ENCODE measurements around the gene MBD4.
A peak's percentile ranks its signal among the peaks of the same experiment; 100 is the strongest.
"Not testable (repeated sequence)": the region's sequence is repeated elsewhere in the genome, so short reads cannot be mapped to it uniquely, and the experiment has no call there.

The MBD4 gene

DNA sequence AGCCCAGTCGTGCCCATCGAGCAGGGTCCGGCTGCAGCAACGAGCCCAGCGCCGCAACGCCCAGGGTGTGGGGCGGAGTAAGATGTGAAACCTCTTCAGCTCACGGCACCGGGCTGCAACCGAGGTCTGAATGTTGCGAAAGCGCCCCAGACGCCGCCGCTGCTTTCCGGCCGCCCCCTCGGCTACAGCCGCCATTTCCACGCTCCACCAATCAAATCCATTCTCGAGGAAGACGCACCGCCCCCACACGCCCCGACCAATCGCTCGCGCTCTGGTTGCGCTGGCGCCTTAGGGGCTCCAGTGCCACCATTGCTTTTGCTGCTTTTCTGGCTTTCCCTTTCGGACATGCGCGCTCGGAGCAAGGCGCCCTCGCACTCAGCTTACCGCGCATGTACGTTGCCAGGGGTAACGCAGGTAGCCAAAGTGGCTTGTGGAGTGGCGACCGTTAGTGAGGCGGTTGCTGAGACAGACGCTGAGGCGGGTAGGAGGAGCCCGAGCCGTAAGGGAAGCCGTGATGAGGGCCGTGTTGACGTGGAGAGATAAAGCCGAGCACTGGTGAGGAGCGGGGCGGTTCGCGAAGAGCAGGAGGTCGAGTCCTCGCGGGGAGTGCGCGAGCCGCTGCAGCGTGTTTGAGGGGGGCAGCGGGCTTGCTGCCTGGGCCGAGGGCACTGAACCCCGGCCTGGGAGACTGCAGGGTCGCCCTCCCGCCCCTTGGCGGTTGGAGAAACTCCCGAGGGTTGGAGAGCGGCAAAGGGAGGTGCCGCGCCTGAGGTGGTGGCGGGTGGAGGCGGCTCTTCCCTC lies at the start of gene MBD4, which contains the start of gene IFT122:
Gene MBD4, minus strand, starts transcription at position 132 of the 801 bp plus-strand sequence. Its CDS starts 115 bp downstream, at position 17.
Gene IFT122, plus strand, starts transcription at position 408 of the 801 bp plus-strand sequence. Its CDS starts 107 bp downstream, at position 515.
- peak; percentile 72 to 99 (median 95) for DNase-seq

GRCh38 chr3:129489258-129489657 lies 49.5 kb upstream of the MBD4 start:
- DNase-seq: peak in 1 of 56 donors; percentile 23

GRCh38 chr3:129487868-129488335 lies 48.2 kb upstream of the MBD4 start:
- not testable (repeated sequence) for DNase-seq

- DNase-seq: no peak
These were observed 47.6 kb upstream of the MBD4 start for GRCh38 chr3:129487183-129487867.

GRCh38 chr3:129486664-129487035 lies 46.9 kb upstream of the MBD4 start:
- DNase-seq: no peak

GRCh38 chr3:129485721-129486663 lies 46.2 kb upstream of the MBD4 start:
- peak in 35 of 56 donors; percentile 9 to 68 (median 45) for DNase-seq

- DNase-seq: not testable (repeated sequence)
These were observed 45.4 kb upstream of the MBD4 start for GRCh38 chr3:129485146-129485545.

DNA sequence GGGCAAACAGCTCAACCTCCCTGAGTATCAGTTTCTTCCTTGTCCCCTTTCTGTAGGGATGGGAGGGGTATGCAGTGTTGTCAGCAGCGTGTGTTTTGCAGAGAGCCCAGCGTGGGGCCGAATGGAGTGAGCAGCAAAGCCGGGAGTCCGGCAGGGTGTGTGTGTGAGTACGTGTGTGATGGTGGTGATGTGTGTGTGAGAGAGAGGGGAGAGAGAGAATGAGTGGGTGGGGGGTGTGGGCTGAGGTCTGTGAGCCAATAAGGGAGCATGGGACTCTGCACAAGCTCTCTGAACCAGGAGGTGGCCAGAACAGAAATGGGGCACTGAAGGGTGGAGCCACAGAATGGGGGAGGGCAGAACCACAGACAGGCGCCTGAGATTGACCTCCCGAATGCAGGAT lies 44.1 kb upstream of the MBD4 start:
- DNase-seq: no peak

DNA sequence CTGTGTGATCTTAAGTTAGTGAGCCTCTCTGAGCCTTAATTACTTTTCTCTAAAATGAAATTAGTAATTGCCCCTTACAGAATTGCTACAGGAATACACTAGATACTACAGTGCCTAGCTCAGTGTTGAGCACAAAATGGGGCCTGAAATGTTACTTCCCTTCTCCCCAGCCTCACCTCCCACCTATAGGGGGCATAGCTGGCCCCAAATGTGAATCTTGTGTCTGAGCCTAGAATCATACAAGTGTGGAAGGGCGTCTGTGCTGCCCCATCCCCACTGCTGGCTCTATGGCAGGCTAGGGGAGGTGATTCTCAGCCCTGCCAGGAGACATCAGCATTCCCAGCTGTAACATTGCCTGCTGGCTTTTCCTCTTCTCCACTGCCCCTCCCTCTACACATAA lies 43.0 kb upstream of the MBD4 start:
- DNase-seq: no peak

DNA sequence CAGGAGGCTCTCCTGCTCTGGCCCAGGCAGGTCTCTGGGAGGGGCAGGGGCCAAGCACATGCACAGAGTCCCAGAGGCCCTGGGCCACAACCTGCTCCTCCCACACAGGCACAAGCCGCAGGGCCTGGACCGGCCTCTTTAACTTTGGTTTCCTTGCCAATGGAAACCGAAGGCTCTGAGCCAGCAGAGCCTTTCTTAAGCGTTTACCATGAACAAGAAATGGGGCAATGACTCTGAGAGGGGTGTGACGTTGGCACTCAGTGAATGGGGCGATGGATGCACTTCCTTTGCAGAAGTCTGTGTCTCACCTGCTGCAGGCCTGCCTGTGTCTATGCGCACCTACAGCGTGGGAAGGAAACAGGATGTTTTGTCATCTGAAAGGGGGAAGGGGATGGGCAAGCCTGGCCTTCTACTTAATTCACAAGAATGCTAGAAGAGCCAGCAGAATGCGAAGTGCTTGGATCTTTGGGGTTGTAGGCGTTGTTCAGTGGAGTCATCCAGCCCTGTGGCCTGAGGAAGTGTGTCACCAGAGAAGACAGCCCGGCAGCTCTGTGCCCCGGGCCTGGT lies 42.1 kb upstream of the MBD4 start:
- DNase-seq: peak in 18 of 56 donors; percentile 16 to 65 (median 34)

GRCh38 chr3:129481225-129481765 lies 41.5 kb upstream of the MBD4 start:
- peak in 33 of 56 donors; percentile 11 to 79 (median 51) for DNase-seq

DNA sequence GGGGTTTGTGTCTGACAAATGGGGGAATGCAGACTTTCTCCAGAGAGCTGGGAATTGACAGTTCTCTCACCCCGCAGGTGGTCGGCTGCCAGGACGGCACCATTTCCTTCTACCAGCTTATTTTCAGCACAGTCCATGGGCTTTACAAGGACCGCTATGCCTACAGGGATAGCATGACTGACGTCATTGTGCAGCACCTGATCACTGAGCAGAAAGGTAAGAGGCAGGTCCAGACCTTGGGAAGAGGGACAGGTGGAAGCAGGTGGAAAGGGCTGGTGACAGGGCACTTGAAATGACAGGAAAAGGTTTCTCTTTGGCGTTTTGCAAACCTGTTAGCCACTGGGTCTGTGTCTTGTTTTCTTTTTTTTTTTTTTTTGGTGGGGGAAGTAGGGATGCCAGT lies 36.8 kb upstream of the MBD4 start:
- DNase-seq: no peak

- DNase-seq: no peak
These were observed 36.1 kb upstream of the MBD4 start for GRCh38 chr3:129475863-129476262.

GRCh38 chr3:129474984-129475804 lies 35.4 kb upstream of the MBD4 start:
- DNase-seq: no peak

DNA sequence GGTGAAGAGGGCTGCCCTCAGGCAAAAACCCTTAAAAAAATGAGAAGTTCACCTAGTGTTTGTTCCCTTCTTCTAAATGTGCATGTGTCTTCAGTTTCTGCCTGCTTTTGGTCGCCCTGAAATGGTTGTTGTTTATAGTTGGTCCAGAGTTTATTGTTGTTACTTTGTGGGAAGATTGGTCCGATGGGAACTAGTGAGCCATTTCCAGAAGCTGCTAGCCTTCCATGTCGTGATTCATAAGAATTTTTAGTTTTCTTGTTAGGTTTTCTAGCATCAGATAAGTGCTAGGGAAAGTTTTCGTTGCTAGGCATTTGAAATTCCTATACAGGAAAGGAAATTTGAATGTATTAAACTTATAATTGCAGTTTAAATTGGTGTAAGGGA lies 34.0 kb upstream of the MBD4 start:
- DNase-seq: no peak

DNA sequence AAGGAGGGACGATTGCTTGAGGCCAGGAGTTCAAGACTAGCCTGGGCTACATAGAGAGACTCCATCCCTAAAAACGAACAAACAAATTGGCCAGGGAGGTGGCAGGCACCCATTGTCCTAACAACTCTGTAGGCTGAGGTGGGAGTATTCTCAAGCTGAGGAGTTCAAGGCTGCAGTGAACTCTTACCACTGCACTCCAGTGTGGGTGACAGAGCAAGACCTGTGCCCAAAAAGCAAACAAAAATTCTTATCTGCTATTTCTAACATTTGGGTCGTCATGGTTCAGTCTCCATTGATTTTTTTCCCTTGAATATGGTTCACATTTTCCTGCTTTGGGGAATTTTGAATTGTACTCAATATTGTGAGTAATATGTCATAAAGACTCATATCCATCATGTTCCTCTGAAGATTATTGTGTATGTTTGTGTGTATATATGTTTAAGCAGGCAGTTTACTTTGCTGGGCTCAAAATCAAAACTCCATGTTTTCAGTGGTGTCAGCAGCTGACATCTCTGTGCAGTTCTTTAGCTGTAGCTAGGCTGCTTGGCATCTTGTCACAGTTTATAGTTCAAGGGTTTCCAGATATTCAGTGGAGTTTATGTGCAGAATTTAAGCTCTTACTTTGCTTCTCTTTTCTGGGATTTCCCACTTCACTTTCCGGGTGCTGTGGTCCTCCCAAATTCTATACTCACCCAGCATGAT lies 33.5 kb upstream of the MBD4 start:
- no peak for DNase-seq

DNA sequence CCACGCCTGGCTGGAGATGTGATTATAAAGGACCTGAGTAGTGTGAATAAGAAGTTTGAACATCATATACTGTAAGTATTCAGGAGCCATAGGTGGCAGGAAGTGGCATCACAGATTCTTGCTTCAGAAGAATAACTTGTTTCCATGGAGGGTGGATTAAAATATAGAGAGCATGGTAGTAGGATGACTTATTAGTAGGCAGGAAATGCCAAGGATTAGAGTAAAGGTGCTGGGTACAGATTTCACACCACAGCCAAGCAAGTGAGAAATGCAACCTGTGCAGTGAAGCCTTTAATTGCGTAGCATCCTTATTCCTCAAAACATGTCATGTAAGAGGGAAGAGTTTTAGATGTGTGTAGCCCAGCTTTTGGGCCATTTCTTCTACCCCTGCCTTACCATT lies 31.1 kb upstream of the MBD4 start:
- no peak for DNase-seq

GRCh38 chr3:129469026-129469425 lies 29.3 kb upstream of the MBD4 start:
- DNase-seq: no peak

DNA sequence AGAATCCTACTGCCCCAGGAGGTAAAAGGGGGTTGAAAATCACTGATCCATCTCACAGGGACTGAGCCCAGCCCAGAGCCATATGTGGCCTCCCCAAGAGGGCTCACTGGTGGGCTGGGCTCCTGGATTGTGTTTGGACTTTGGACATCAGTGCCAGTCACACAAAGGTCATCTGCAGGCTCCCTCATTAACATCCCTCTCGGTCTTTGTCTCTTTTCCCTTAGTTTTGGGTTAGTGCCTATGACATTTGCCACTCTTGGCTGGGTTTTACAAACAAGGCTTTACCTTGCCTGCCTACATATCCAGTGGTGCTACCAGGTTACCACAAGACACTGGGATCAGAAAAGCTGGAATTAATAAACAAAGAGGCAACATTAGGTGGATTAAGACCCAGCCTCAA lies 28.2 kb upstream of the MBD4 start:
- no peak for DNase-seq
